Loucy (cell line): ENCODE data around the gene BRIP1.

Experiments
- H2AFZ ChIP-seq: fragments of 200-600 bp; sonication (generic); 2 replicates; pipeline ENCODE4 v1.6.0; 2016; ENCODE audit warnings: antibody characterized with exemption, mild to moderate bottlenecking, low read length, moderate library complexity
- H3F3A ChIP-seq: fragments of 200-600 bp; 2 replicates; pipeline ENCODE4 v1.6.0; 2016; ENCODE audit warnings: antibody characterized with exemption, low read depth, mild to moderate bottlenecking
- H3K27me3 ChIP-seq: fragments of 200-600 bp; sonication (generic); 2 replicates; pipeline ENCODE4 v1.6.1; 2014; ENCODE audit warnings: low read length, mild to moderate bottlenecking; ENCODE audit not compliant: insufficient read depth, poor library complexity, severe bottlenecking
- H3K36me3 ChIP-seq: fragments of 200-600 bp; sonication (generic); 2 replicates; pipeline ENCODE4 v1.6.1; 2016; ENCODE audit warnings: low read length; ENCODE audit not compliant: insufficient read depth
- H3K4me1 ChIP-seq: fragments of 200-600 bp; sonication (generic); 2 replicates; pipeline ENCODE4 v1.5.1; 2014; ENCODE audit warnings: low read length, mild to moderate bottlenecking; ENCODE audit not compliant: insufficient read depth, poor library complexity, severe bottlenecking
- H3K4me2 ChIP-seq: fragments of 200-600 bp; sonication (generic); 2 replicates; pipeline ENCODE4 v1.6.0; 2014; ENCODE audit warnings: antibody characterized with exemption, low read length, low read depth, mild to moderate bottlenecking; ENCODE audit not compliant: poor library complexity, severe bottlenecking
- H3K4me3 ChIP-seq: fragments of 200-600 bp; sonication (generic); 2 replicates; pipeline ENCODE4 v1.5.1; 2014; ENCODE audit warnings: low read length, mild to moderate bottlenecking, mixed read lengths; ENCODE audit not compliant: poor library complexity, severe bottlenecking
- H3K79me2 ChIP-seq: fragments of 200-600 bp; sonication (generic); 2 replicates; pipeline ENCODE4 v1.6.1; 2014; ENCODE audit warnings: low read length; ENCODE audit not compliant: insufficient read depth
- H3K9ac ChIP-seq: fragments of 200-600 bp; sonication (generic); 2 replicates; pipeline ENCODE4 v1.6.0; 2014; ENCODE audit warnings: mild to moderate bottlenecking, low read depth, low read length, moderate library complexity; ENCODE audit not compliant: poor library complexity, severe bottlenecking
- H3K9me2 ChIP-seq: fragments of 200-600 bp; sonication (generic); replicated peaks from 2 replicates; pipeline ENCODE4 v1.6.1; 2016; ENCODE audit warnings: low read depth, low read length, mixed read lengths
- H3K9me3 ChIP-seq: fragments of 200-600 bp; sonication (generic); 2 replicates; pipeline ENCODE4 v1.6.1; 2014; ENCODE audit warnings: mild to moderate bottlenecking, antibody characterized with exemption, low read length, low read depth; ENCODE audit not compliant: insufficient read depth
- H4K20me1 ChIP-seq: fragments of 200-600 bp; sonication (generic); 2 replicates; pipeline ENCODE4 v1.6.0; 2014; ENCODE audit warnings: antibody characterized with exemption, low read length, mild to moderate bottlenecking; ENCODE audit not compliant: insufficient read depth, poor library complexity, severe bottlenecking
- EZH2phosphoT487 ChIP-seq: fragments of 200-600 bp; IDR thresholded peaks from 2 replicates; pipeline ENCODE4 v1.6.1; 2018; ENCODE audit warnings: antibody characterized with exemption, mild to moderate bottlenecking, moderate library complexity, borderline replicate concordance
- TF ChIP-seq, protein P1 (sequence below): fragments of 200-600 bp; sonication (generic); conservative IDR thresholded peaks from 2 replicates; pipeline ENCODE4 v1.5.1; 2014; ENCODE audit warnings: mild to moderate bottlenecking, antibody characterized with exemption, low read length

The BRIP1 gene

DNA sequence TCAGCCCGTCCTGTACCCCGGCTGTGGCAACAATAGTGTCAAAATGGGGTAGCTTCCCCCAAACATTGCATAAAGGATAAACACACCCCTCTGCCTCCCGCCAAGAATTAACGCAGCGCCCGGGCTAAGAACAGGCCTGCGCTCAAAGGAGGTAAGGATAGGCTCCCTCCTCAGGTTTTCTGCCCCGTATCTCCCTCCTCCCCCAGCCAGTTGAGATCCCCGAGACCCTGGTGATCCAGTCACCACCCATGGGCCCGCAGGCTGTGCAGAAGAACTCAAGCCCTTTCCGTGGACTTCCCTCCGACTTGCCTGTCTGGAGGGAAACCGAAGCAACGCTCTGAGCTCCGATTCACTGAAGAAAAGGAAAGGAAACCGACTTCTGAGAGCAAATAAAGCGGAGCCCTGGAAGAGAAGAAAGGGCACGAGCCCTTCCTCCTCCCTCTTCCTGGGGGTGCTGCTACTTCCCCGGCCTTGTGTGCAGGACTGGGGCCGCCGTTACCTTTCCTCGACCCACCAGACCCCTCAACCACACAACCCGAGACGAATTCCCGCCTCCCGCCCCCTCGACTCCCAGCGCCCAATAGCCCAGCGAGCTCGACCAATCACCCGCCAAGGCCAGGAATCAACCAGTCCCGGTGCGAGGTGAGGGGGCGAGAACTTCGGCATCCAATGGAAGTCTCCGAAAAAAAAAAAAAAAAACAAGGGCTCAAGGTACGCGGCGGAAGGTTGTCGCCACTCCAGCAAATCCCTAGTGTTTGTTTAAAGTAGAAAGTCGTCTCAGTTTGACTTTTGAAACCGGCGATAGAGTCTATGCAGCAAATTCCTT is at the start of gene BRIP1:
Gene BRIP1, minus strand, starts transcription at position 554 of the 826 bp plus-strand sequence. CDS start 1,989 bp downstream, outside the sequence.
- no peaks in the 10 kb centered on the region for H3K9me3 ChIP-seq
- TF ChIP-seq, protein P1, sequence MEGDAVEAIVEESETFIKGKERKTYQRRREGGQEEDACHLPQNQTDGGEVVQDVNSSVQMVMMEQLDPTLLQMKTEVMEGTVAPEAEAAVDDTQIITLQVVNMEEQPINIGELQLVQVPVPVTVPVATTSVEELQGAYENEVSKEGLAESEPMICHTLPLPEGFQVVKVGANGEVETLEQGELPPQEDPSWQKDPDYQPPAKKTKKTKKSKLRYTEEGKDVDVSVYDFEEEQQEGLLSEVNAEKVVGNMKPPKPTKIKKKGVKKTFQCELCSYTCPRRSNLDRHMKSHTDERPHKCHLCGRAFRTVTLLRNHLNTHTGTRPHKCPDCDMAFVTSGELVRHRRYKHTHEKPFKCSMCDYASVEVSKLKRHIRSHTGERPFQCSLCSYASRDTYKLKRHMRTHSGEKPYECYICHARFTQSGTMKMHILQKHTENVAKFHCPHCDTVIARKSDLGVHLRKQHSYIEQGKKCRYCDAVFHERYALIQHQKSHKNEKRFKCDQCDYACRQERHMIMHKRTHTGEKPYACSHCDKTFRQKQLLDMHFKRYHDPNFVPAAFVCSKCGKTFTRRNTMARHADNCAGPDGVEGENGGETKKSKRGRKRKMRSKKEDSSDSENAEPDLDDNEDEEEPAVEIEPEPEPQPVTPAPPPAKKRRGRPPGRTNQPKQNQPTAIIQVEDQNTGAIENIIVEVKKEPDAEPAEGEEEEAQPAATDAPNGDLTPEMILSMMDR: no peak
- no peak for TF ChIP-seq EZH2phosphoT487

DNA sequence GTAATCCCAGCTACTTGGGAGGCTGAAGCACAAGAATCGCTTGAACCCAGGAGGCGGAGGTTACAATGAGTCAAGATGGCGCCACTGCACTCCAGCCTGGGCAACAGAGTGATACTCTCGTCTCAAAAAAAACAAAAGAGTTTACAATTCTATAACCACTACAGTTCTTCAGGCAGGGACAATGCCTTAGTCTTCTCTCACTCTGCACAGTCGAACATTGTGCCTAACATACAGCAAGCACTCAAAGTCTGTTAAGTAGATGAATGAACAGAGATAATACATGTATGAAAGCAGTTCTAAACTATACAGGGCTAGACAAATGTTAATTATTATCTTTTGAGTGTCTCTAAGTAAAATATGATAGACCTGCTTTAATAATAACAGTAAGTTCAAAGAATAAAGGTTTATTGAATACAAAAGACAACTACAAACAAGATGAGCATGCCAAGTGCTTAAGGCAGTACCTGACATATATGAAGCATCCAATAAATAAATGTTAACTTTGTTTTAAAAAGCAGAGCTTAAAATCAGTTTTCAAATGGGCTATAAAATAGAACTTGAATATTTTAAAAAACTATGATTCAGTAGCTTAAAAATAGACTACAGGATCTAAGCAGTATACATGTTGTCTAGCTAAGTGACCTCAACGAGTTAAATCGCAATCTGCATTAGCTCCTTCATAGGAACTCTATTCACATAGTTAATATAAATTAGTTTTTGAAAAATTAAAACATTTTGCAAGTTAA is 45.1 kb upstream of the BRIP1 start:
- H3K4me2 ChIP-seq: no peak overlapping the region
- H3K9me3 ChIP-seq: no peaks in the 10 kb centered on the region
- H3K4me1 ChIP-seq: no peaks in the 10 kb centered on the region
- no peaks in the 10 kb centered on the region for H3K9me2 ChIP-seq
- H3K79me2 ChIP-seq: no peaks in the 10 kb centered on the region
- H3K4me3 ChIP-seq: no peak overlapping the region
- H3F3A ChIP-seq: no peaks in the 10 kb centered on the region
- no peaks in the 10 kb centered on the region for H4K20me1 ChIP-seq
- peaks cover 71% of the 10 kb centered on the region; the same call in 1 of the 2 replicates for H3K36me3 ChIP-seq
- H3K9ac ChIP-seq: no peak overlapping the region
- no peak for TF ChIP-seq EZH2phosphoT487
- TF ChIP-seq, protein P1: no peak
- H3K27me3 ChIP-seq: no peaks in the 10 kb centered on the region
- H2AFZ ChIP-seq: no peak overlapping the region

More for the DNA sequence above, at the start of gene BRIP1:
- Histone ChIP-seq H2AFZ (peak within 1 kb of the TSS; percentile 94), H3K9me2 (no peaks in the 10 kb centered on the region), H3K4me3 (peak within 1 kb of the TSS; percentile 80), H3K4me1 (peaks cover 40% of the 10 kb centered on the region), H3K27me3 (no peaks in the 10 kb centered on the region), H3K4me2 (peak within 1 kb of the TSS; percentile 90), H3K36me3 (peaks cover 12% of the 10 kb centered on the region; the same call in 1 of the 2 replicates), H3F3A (0 out of 2 replicates have a peak, but pooled peaks cover 3% of the 10 kb centered on the region), H3K79me2 (peaks cover 43% of the 10 kb centered on the region), H4K20me1 (peaks cover 9% of the 10 kb centered on the region), H3K9ac (peak within 1 kb of the TSS; percentile 79)

DNA sequence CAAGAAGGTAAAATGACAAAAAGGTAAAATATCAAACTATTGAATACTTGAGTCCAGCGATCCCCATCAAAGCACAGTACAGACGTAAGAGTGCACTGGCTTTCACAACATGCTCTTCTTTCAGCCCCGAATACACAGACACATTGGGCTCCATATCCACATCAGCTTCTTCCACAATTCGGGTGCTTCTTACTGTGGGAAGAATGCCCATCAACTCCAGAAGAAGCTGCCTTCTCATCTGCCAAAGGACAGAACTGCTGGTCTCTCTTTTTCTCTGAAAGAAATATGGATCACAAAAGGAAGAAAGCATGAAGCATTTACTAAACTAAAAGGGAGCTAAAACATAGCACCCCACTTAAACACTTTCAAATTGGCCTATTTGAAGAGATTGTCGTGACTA is 44.0 kb upstream of the BRIP1 start:
- no peak overlapping the region for H3K9ac ChIP-seq
- H3K36me3 ChIP-seq: peaks cover 79% of the 10 kb centered on the region; the same call in 1 of the 2 replicates
- H3F3A ChIP-seq: no peaks in the 10 kb centered on the region
- no peaks in the 10 kb centered on the region for H3K79me2 ChIP-seq
- no peak overlapping the region for H3K4me3 ChIP-seq
- H3K4me2 ChIP-seq: no peak overlapping the region
- H3K9me3 ChIP-seq: no peaks in the 10 kb centered on the region
- H3K4me1 ChIP-seq: no peaks in the 10 kb centered on the region
- no peaks in the 10 kb centered on the region for H3K27me3 ChIP-seq
- H2AFZ ChIP-seq: no peak overlapping the region
- H3K9me2 ChIP-seq: no peaks in the 10 kb centered on the region
- TF ChIP-seq, protein P1: no peak
- no peak for TF ChIP-seq EZH2phosphoT487
- H4K20me1 ChIP-seq: no peaks in the 10 kb centered on the region
